Colonic mucosa (tissue), 4 donors: Measurements from ENCODE around the gene TOMM40. TPM values are rescaled to one million over a fixed set of nuclear protein-coding genes. Genes with fewer than 3 reads are reported as not detected.
"Not testable (repeated sequence)": the region's sequence is repeated elsewhere in the genome, so short reads cannot be mapped to it uniquely, and the experiment has no call there.

ENCODE experiments used
- DNase-seq: peaks from one replicate; pipeline ENCODE4 v3.0.0-alpha.2; 2020
- H3K27ac ChIP-seq: fragments of 200-600 bp; one replicate; pipeline ENCODE4 v1.8.0; 2021
- H3K27me3 ChIP-seq: fragments of 200-600 bp; one replicate; pipeline ENCODE4 v1.8.0; 2021
- H3K36me3 ChIP-seq: fragments of 200-600 bp; one replicate; pipeline ENCODE4 v1.8.0; 2021
- H3K4me1 ChIP-seq: fragments of 200-600 bp; one replicate; pipeline ENCODE4 v1.8.0; 2021; ENCODE audit warnings: mild to moderate bottlenecking
- H3K4me3 ChIP-seq: fragments of 200-600 bp; one replicate; pipeline ENCODE4 v1.8.0; 2021
- H3K9ac ChIP-seq, 2 donors: one replicate each; pipeline ENCODE4 v1.7.0; 2013; ENCODE audit warnings: control low read depth in 2 of 2, low read depth in 2 of 2, low read length in 2 of 2
- H3K9me3 ChIP-seq: fragments of 200-600 bp; one replicate; pipeline ENCODE4 v1.8.0; 2021
- CTCF ChIP-seq: fragments of 200-600 bp; IDR thresholded peaks from one replicate; pipeline ENCODE4 v1.8.0; 2022; ENCODE audit warnings: antibody characterized with exemption, mild to moderate bottlenecking
- intact Hi-C: fragments of 100-400 bp; cut with DNase I; formaldehyde crosslinking; loops from one replicate; pipeline ENCODE4 v1.14.1; 2022
- total RNA-seq, 2 donors: library from RNA; stranded (reverse); fragmentation: NEBNext Ultra II Directional in 1 of 2; extraction: Animal tissue kit (Norgen Biotek cat#: 25700) in 1 of 2; gene quantifications; one replicate each; pipeline ENCODE4 v1.2.1, GENCODE V29; 2021
- donor health status: healthy.
- donor health status: DM: no; HTN: no; CAD: no.
- donor health status: DM: no; HTN: no; CAD: no.

The TOMM40 gene
- total RNA-seq, 2 donors from 2014 or later = 60.0 to 167 TPM

GRCh38 chr19:44882063-44882462, 9.0 kb upstream of the TOMM40 start:
- Histone ChIP-seq H3K27me3 (no peaks in the 10 kb centered on the region), H3K9ac (no peak overlapping the region), H3K36me3 (no peaks in the 10 kb centered on the region), H3K4me3 (no peak overlapping the region), H3K9me3 (no peaks in the 10 kb centered on the region), H3K27ac (no peak overlapping the region), H3K4me1 (no peaks in the 10 kb centered on the region)
- DNase-seq = no peak
- no peak for TF ChIP-seq CTCF
- intact Hi-C loops = no loop called here

DNA sequence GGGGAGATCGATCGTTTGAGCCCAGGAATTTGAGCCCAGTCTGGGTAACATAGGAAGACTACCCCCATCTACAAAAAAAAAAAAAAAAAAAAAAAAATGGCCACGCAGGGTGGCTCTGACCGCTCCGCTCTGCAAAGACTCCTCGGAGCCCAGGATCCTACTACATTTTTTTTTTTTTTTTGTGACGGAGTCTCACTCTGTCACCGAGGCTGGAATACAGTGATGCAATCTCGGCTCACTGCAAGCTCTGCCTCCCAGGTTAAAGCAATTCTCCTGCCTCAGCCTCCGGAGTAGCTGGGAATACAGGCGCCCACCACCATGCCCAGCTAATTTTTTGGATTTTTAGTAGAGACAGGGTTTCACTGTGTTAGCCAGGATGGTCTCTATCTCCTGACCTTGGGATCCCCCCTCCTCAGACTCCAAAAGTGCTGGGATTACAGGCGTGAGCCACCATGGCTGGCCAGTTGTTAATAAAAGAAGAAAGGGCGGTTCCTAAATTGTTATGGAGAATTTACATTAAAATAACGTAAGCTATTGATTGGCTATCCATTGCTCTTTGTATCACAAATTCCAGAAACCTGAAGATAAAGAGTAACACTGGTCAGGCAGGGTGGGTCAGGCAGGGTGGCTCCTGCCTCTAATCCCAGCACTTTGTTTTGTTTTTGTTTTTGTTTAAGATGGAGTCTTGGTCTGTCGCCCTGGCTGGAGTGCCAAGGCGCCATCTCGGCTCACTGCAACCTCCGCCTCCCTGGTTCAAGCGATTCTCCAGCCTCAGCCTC, 8.2 kb upstream of the TOMM40 start:
- H3K4me3 ChIP-seq, DNase-seq, intact Hi-C loops, H3K4me1 ChIP-seq, H3K27me3 ChIP-seq, H3K27ac ChIP-seq, H3K36me3 ChIP-seq, H3K9me3 ChIP-seq, H3K9ac ChIP-seq: not testable (repeated sequence)

DNA sequence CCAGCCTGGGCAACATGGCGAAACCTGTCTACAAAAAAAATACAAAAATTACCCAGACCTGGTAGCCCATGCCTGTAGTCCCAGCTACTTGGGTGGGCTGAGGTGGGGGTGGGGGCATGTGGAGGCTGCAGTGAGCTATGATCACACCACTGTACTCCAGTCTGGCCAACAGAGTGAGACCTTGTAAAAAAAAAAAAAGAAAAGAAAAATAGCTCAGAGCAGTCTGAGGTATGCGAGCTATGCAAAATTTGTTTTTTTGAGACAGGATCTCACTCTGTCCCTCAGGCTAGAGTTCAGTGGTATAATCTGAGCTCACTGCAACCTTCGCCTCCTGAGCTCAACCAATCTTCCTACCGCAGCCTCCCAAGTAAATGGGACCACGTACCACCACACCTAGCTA, 7.1 kb upstream of the TOMM40 start:
- H3K4me3 ChIP-seq = no peak overlapping the region
- no peaks in the 10 kb centered on the region for H3K9me3 ChIP-seq
- intact Hi-C loops = no loop called here
- no peaks in the 10 kb centered on the region for H3K36me3 ChIP-seq
- H3K27me3 ChIP-seq = no peaks in the 10 kb centered on the region
- H3K27ac ChIP-seq = no peak overlapping the region
- DNase-seq = no peak
- no peaks in the 10 kb centered on the region for H3K4me1 ChIP-seq
- H3K9ac ChIP-seq = no peak overlapping the region
- no peak for TF ChIP-seq CTCF

- TF ChIP-seq CTCF = no peak
- H3K9me3 ChIP-seq = no peaks in the 10 kb centered on the region
- H3K4me3 ChIP-seq = no peak overlapping the region
- H3K27me3 ChIP-seq = no peaks in the 10 kb centered on the region
- no peak overlapping the region for H3K27ac ChIP-seq
- H3K9ac ChIP-seq = no peak overlapping the region
- intact Hi-C loops = no loop called here
- no peak for DNase-seq
- H3K36me3 ChIP-seq = no peaks in the 10 kb centered on the region
- H3K4me1 ChIP-seq = peaks cover under 1% of the 10 kb centered on the region
These were observed 6.5 kb upstream of the TOMM40 start for GRCh38 chr19:44884566-44884965.

DNA sequence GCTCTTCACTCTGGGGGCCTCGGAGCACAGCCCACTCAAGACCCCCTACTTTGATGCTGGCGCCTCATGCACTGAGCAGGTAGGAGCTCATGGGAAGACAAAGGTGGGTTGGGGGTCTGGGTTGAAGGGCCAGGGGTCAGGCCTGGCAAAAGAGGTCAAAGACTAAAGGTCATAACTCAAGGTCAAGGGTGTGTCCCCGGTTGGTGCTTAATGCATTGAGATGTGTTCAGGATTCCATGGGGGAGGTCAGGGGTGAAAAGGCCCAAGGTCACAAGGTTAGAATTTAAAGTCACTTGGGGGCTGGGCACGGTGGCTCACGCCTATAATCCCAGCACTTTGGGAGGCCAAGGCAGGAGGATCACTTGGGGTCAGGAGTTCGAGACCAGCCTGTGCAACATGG, 4.9 kb upstream of the TOMM40 start:
- peaks cover 5% of the 10 kb centered on the region for H3K4me1 ChIP-seq
- H3K9ac ChIP-seq = no peak overlapping the region
- no peaks in the 10 kb centered on the region for H3K9me3 ChIP-seq
- no peaks in the 10 kb centered on the region for H3K36me3 ChIP-seq
- no peak overlapping the region for H3K27ac ChIP-seq
- TF ChIP-seq CTCF = no peak
- no peak overlapping the region for H3K4me3 ChIP-seq
- DNase-seq = no peak
- intact Hi-C loops = no loop called here
- H3K27me3 ChIP-seq = no peaks in the 10 kb centered on the region

DNA sequence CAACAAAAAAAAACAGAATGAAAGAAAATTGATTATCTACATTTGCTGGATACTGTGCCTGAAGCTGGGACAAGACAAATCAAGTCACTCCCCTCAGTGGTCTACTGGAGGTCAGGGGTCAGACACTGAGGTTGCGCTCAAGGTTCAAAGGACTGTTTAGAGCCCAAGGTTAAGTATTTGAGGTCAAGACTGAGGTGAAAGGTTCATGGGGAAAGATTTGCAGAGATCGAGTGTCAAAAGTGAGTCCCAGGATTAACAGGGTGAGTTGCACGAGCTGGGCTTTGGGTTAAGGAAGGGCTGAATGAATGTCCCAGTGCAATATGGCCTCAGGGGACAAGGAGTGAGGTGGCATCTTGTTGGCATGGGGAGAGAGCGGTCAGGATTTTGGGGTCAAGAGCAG, 3.4 kb upstream of the TOMM40 start:
- intact Hi-C loops = no loop called here
- Histone ChIP-seq H3K4me3 (no peak overlapping the region), H3K9me3 (no peaks in the 10 kb centered on the region), H3K36me3 (no peaks in the 10 kb centered on the region), H3K27me3 (no peaks in the 10 kb centered on the region), H3K4me1 (peaks cover 11% of the 10 kb centered on the region), H3K9ac (no peak overlapping the region), H3K27ac (no peak overlapping the region)
- DNase-seq = no peak
- no peak for TF ChIP-seq CTCF

DNA sequence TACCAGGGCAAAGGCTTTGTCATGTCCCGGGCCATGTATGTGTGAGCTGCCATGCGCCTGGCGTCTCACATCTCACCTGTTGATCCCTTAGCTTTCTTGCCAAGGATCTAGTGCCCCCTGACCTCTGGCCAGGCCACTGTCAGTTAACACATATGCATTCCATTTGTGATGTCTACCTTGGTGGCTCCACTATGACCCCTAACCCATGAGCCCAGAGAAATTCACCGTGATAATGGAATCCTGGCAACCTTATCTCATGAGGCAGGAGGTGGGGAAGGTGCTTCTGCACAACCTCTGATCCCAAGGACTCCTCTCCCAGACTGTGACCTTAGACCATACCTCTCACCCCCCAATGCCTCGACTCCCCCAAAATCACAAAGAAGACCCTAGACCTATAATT, 2.7 kb upstream of the TOMM40 start:
- H3K27ac ChIP-seq, H3K9ac ChIP-seq, H3K27me3 ChIP-seq, H3K9me3 ChIP-seq, DNase-seq, intact Hi-C loops, H3K36me3 ChIP-seq, H3K4me3 ChIP-seq: not testable (repeated sequence)
- H3K4me1 ChIP-seq = peaks cover 11% of the 10 kb centered on the region
